NB4 (cell line): ENCODE data around the gene PROZ.

Source experiments
- CTCF ChIP-seq: IDR thresholded peaks from one replicate; pipeline ENCODE4 v1.5.1; 2012; ENCODE audit warnings: low read depth, low read length
- POLR2A ChIP-seq: IDR thresholded peaks from 2 replicates; pipeline ENCODE4 v1.6.1; 2011; ENCODE audit warnings: mild to moderate bottlenecking; ENCODE audit not compliant: insufficient read length; ENCODE audit errors: extremely low read depth

- TF ChIP-seq CTCF: no peak
- TF ChIP-seq POLR2A: no peak
Observed at GRCh38 chr13:113182046-113182445, 23.6 kb downstream of the PROZ start.
